Hematopoietic multipotent progenitor cell treated with erythropoietin and hydrocortisone succinate and interleukin-3 and kit ligand, for 4 days (in vitro differentiated cells): Measurements from ENCODE around the gene CST3.
"Not testable (repeated sequence)": the region's sequence is repeated elsewhere in the genome, so short reads cannot be mapped to it uniquely, and the experiment has no call there.

ENCODE experiments used
- DNase-seq: peaks from one replicate; pipeline ENCODE4 v3.0.0-alpha.2; 2015

The CST3 gene

DNA sequence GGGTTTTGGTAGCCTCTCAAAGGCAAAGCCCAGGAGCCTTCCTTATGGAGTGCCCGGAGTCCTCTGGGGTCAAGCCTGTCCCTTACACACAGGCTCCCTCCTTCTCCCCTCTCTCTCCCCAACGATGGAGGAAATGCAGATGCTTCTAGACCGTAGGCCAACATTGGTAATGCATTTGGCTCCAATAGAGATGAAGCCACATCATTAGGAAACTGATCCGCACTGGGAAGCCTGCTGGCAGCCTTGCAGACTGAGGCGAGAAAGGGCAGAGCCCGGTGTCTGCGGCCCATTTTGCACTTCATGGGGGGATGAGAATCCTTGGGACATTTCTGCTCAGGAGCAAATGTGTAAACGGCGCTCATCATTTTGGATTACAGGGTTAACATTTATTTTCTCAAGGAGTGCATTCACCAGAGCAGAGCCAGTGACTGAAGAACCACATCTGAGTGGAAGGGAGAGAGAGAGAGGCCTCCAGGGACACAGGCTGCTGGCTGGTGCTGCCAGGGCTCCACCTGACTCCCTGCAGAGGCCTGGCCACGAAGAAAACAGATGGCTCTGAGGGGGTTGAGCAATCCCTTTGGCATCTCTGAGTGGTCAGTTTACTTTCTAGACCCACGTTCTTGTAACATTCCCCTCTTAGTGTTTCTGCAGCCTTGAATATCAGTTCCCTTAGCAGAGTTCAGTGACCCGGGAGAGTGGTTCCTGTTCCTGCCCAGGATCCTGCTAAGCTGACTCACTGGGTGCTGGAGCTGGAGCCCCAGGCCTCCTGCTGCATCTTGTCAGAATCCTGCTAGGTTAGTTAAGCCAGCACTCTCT lies 4.4 kb upstream of the CST3 start:
- no peak for DNase-seq

DNA sequence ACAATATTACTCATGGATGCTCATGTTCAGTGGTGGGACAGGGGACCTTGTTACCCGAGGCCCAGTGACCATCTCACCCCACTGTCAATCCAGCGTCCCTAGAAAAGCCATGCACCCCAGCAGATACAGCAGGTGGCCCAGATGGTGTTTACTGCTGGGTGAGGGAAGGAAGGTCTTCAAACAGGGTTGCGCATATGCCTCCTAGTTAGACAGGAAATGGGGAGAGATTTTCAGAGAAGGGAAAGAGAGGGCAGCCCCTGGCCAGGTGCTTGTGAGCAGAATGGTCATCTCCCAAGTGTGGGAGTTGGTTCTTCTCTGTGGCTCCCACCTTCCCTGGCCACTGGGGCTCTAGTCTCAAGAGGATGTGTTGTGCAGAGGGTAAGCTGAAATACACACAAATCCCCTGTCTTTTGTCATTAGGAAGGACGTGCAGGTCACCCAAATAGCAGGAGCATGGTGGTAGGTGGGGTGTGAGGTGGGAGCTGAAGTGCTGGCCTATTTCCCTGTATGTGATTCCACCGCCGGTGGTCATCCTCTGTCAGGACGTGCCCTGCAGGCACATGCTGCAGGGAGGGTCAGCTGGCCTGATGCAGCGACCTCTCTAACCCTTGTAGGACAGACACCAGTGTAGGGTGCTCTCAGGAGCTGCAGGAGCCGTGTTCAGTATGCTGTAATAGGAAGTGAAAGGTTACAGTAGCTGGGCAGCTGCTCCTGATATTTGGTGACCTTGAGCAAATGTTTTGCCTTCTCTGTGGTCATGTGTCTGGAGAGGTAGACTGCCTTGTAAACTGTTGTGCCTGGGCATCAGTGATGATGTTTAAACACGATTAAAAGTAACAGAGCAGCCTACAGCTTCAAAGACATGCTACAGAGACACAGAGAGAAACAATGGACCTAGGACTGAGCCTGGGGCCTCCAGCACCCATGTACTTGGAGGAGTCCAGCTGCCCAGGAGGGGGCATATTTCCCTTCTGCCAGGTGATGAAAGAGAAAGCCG lies 3.2 kb upstream of the CST3 start:
- no peak for DNase-seq

DNA sequence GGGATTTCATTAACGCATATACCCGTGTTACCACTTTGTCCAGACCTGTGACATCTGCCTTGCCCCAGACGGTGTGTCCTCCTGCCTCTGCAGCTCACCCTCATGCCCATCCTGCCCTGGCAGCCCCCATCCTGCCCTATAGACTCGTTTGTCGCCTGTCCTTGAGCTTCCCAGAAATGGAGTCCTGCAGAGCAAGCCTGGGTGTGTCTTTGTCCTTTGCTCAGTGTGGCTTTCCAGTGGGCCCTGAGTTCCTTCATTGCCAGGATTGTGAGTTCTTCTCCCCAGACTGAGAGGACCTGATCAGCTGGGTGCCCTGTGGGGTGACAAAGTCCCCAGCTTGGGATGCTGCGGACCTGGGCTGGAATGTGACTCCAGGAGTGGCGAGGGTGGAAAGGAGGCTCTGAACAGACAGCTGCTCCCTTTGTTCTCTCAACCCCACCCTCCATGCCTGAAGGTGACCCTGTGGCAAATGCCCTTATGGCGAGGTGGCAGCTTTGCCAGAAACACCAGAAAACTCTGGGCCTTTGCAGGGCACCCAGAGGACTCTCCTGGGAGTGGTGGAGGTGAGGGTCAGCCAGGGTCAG lies 2.4 kb upstream of the CST3 start:
- no peak for DNase-seq

DNA sequence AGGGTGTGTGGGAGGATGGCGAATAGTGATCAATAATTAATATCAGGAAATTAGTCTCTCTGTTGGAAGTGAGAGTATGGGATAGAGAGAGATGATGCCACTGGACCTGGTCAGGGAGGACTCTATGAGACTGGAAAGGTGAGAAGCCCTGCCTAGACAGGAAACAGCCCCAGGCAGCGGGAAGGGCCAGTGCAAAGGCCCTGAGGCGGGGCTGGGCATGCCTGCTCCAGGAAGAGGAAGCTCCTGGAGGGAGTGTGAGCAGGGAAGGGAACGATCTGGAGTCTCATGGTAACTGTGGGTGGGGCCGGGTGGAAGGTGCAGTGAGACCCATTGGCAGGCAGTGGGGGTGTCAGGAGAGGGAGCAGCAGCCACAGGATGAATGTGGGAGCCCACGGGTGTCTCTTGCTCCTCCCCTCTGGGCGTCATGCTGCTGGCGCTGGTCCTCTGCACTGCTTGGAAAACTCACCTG lies 1.8 kb upstream of the CST3 start:
- DNase-seq = no peak

DNA sequence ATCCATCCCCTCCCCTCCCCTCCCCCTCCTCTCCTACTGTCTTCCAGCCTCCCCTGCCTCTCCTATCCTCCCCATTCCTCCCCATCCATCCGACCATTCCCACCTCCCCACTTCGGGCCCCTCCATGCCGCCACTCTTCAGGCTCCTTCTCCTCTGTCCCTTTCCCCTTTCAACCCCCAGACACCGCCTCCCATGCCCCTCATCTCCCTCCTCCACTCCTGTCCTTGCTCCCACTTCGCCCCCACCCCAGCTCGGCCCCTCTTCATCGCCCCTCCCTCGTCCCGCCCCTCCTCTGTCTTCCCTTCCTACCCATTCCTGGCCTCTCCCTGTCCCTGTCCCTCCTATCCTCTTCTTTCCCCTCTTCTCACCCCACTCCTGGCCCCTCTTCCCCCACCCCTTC lies 554 bp upstream of the CST3 start:
- no peak for DNase-seq

DNA sequence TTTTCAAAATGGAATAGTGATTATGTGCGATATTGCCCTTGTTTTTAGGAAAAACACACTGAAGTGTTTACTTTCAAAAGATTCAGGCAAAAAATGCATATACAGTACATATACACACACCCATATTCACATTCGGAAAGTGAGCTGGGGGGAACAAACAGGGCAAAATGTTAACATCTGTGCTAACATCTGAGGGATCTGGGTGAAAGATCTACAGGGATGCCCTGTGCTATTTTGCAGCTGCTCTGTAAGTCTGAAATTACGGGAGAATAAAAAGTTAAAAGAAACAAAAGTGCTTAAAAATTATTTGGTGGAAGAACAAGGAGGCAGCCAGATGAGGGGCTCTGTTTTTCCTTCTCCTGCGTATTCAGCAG lies 860 bp downstream of the CST3 start:
- DNase-seq = no peak

DNA sequence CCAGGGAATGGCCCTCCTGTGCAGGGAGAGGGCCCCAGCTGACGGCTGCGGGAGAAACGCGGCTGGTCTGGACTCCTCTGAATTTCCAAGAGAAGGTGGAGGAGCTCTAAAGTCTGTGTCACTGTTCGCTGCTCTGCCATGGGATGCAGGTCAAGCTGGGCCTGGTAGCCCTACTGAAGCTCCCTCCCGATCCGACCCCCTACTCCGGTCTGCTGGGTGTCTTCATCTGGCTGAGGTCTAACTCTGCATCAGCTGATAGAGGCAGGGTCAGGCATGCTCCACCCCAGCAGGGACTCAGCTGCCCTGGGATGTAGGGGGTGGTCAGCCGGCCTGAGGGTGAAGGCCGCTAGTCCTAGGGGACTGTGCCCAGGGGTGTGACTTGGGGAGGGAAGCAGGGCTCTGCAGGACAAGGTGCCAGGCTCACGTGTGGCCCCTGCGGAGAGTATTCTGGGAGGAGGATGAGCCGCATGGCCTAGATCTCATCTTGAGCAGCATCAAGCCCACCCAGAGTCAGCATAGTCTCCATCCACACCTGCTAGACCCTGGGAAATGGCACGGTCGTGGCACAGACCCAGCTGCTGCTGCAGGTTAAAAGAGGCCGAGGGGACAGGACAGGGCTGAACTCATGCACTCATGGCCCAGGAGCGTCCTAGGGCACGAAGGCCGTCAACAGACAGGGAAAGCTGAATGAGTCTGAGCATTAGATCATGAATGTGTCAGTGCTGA lies 1.4 kb downstream of the CST3 start:
- no peak for DNase-seq

DNA sequence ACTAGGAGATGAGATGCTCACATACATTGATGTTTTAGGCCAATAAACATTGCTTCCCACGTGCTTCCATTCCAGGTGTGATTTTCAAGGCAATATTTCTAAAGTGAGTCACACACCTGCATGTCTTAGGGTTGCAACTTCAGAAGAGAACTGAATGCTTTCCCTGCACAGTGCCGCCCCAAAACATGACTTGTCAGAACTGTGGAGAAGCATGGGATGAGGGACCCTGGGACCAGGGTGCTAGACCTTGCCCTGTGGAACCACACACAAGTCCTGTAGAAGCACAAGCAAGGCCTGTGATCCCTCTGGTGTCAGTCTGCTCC lies 2.0 kb downstream of the CST3 start:
- DNase-seq = not testable (repeated sequence)

DNA sequence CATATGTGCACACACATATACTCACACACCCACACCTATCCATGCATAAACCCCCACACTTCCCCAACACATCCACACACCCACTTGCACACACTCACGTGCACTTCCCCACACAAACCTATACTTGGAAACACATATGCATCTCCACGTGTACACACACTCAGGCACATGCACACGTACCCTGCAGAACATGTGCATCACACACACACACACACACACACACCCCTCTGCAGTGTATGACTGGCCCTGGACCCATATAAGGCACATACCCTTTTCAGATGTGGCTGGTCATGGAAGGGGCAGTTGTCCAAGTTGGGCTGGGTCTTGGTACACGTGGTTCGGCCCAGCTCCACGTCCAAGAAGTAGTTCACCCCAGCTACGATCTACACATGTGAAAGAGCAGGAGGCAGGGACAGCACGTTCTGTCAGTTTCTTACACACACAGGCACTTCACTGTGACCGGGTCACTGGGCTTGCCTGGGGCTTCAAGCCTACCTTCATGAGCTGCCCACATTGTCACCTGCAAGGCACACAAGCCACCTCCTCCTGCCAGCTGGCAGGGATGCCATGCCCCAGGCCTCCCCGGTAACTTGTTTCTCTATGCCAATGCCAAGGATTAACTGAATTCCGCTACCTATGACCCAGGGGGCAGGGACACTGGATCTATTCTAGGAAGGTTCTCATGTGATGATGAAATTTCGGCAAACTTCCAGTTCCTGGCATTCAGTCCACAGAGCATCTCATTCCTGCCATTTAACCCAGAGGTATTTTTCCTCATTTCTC lies 2.6 kb downstream of the CST3 start:
- DNase-seq = no peak

DNA sequence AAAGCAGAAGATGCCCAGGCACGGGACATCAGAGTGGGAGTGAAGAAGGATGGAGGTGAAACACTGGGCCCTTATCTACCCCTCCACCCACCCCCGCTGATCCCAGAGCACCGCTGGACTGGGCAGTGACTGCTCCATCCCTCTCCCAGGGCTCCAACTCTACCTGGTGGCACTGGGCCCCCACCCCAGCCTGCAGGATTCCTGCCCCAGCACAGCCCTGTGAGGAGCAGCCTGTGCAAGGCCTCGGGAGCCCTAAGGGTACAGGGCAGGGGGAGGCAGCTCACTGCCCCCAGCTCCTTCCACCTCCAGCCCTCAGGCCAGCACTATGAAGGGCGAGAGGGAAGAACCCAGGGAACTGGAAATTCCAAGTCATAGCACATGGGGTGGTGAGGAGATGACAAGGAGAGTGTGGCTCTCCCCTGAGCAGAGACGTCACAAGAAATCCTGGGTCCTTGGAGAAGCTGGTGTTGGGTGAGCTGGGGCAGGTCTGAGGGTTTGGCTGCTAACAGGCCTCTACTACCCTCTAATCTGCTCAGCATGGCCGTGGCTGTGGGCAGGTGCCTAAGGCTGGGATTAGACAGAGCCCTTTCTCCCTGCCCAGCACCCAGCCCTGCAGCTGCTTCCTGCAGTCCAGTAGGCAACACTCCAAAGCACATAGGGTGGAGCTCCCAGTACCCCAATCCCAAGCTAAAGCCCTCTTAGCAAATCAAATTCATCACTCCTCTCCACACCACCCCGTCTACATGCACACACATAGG lies 3.5 kb downstream of the CST3 start:
- DNase-seq = no peak

DNA sequence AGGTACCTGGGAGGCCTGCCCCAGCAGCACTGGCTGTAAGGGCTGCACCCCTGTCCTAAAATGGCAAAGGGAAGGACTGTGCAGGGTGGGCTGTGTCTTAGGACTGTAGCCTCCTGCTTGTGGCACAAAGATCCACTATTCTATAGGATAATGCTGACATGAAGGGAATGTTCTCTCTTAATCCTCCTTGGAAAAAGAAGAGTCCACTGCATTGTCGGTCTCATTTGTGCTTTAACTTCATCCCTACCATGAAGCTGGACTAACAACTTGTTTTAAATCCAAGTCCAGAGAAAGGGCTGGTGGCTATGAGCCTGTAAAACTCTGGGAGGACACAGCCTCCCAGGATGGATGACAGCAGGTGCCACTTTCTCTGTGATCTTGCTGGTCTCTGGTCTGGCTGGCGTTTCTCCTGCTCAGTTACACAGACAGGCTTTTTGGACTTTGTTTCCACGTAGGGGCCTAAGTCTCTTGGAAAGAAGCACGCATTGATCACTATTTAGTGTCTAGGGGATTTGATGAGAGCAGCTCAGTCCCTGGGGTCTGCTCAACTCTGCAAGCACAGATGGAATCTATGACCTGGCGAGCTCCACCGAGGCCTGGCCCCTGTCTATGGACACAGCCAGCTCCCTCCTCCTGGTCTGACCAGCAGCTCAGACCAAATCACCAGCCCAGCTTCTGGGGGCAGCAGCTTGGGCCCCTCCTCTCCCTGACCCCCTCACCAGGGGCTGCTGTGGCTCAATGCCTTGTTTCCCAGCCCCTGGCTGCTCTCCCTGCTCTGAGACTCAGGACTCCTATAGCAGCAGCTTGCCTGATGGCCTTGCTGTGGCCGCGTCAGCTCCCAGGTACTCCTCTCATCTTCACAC lies 4.8 kb downstream of the CST3 start:
- DNase-seq = no peak

DNA sequence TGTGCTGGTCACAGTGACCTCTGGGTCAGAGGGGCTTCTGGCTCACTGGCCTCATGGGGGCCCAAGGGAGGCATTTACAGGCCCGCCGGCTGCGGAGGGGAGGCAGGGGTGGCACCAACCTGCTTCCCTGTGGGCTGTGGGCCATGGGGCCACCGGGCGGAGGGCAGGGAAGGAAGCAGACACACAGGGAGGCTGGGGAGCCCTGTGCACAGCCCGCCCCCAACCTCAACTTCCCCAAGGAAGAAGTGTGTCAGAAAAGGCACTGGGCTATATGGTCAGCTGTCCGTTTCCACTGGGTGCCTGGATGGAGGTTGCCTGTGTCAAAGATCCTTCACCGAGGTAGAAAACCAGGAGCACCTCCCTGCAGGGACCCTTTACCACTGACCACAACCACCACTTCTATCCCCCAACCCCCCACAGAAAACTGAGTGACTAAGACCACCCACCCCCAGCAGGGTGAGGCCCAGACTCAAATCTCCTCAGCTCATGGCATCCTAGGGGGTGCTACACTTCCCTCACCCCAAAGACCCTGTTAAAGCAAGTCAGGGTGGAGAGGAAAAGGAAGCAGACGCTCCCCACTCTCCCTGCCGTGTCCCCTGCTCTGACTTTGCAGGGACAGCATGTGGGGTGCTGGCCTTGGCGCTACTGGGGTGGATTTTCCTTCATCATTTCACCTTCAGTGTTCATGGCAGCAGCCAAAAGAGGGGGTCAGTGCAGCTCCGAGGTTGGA lies 5.6 kb downstream of the CST3 start:
- DNase-seq = no peak

DNA sequence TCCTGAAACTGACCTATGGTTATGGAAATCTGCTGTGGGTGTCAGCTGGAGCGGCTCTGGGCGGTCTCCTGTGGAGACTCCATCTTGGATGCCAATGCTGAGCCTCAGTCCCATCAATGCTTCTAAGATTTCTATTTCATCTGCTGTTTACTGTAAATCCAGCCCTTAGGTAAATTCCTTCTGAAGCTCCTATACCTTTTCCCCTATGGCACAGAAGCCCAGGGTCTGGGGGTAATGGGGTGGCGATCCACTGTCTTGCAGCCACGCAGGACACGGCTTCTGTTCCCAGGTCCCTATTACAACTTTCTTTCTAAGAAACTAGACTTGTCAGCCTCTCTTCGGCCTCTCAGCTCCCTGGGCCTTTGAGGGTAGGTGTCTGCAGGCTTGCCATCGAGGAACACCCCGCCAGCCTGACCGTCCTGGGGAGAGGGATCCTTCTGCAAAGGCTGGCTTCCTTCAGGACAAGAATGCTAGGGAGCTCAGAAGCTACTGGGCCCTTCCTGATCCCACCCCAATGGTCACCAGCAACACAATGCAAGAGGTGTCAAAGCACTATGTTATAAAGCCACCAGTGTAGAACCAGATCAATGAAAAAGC lies 6.4 kb downstream of the CST3 start:
- no peak for DNase-seq

DNA sequence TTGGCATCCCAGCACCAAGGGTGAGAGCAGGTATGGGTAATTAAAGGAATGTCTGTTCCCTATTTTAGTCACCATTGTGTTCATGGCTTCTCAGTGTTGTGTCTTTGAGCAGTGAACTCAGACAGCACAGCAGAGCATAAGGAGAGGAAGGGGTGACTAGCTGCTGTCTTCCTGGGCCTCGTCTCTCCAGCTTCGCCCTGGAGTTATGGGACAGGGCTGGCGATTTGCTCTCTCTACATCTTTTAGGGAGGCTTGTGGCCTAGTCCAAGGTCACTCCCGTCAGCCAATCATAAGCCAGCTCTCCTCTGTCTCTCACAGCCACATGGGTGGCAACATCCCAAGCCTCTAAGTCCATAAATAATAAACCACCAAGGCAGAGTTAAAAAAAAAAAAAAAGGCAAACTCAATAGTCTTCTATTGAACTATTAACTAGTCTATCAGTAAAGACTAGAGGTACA lies 7.3 kb downstream of the CST3 start:
- DNase-seq = no peak

DNA sequence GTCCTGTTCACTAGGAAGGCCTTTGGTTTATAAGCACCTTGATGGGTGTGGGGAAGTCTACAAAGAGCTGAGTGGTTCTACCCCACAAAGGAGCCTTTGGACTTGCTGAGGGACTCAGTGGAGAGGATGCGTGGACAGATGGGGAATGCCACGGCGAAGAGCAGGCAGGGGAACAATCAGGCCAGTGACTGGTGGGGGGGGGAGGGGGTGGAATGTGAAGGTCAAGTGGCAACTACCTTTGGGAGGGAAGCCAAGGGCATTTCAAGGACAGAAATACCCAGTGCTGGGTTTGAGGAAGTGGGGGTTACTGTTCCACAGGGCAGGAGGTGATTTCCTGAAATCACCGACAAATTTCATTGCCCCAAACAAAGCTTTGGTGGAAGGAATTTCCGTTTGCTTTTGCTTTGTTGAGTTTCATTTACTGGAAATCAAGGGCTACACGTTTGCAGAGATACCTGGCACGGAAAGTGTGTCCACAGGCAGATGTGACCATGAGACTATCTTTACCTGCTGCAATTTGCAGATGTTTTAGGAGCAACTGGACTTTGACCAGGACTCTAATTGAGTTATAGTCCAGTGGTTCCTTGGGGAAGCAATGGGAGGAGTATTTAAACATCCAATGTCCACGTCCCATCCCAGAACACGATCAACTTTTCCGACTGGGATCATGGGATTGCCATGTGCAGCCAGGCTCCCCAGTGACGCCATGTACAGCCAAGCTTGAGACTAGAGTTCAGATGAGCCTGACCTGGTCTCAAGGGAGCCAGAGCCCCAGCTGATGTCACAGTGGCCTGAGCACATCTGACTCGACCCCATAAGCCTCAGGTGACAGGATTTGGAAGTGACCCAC lies 8.0 kb downstream of the CST3 start:
- no peak for DNase-seq

DNA sequence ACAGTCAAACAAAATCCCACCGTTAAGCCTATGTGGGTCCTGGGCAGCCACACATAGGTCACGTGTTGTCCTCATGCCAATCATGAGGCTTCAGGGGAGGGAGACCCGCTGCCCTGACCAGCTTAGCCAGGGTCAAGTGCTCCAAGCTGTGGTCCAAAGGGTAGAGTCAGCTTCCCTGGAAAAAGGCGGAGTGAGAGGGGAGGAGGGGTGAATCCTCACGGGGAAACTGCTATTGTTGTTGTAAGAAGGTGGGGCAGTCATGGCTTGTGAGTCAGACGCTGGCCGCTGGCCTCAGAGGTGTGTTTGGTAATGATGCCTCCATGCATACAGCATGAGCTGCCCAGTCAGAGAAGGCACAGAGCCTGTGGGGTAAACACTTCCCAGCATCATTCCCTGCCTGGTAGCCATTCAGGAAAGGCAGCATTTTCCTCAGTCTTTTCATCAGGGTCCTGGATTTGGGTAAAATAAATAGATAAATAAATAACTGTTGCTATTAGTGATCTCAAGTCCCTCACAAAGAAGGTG lies 8.7 kb downstream of the CST3 start:
- no peak for DNase-seq

DNA sequence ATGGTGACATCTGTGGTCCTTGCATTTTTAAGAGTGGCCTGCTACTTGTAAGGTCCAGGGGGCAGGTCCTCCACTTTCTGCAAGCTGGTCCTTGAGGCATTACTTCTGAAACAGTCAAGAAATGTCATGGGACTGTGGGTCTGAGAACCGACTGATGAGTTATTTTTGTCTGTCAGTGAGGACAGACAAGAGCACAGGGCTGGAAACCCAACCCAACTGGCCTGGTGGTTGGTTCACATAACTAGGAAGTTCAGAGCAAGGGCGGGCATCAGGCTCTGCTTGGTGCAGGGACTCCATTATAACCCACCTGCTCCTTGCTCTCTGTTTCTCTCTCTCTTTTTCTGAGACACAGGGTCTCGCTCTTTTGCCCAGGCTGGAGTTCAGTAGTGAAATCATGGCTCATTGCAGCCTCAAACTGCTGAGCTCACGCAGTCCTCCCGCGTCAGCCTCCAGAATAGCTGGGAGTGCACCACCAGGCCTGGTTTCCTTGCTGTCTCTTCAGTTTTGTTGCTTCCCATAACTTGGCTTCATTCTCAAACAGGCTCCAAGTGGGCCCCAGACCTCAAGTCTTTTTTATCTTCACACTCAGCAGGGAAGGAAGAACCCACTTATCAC lies 9.2 kb downstream of the CST3 start:
- DNase-seq = peak; percentile 46
